Measurements from ENCODE around the gene OSBPL7.

Gene OSBPL7

DNA sequence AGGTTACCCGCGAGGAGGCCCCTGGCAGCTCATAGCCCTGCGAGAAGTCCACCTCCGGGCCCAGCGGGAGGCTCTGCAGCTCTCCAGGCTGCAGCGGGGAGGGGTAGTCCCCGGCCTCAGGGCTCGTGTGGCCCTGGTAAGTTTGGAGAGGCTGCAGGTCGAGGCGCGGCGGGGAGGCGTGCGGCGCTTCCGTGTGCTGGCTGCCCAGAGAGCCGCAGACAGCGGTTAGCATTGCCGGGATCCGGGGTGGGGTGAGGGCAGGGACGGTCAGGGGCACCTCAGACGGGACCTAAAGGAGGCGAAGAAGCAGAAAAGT is 26.6 kb upstream of the OSBPL7 start:
- no peak for DNase-seq (ENCODE audit: low read depth, low spot score)

DNA sequence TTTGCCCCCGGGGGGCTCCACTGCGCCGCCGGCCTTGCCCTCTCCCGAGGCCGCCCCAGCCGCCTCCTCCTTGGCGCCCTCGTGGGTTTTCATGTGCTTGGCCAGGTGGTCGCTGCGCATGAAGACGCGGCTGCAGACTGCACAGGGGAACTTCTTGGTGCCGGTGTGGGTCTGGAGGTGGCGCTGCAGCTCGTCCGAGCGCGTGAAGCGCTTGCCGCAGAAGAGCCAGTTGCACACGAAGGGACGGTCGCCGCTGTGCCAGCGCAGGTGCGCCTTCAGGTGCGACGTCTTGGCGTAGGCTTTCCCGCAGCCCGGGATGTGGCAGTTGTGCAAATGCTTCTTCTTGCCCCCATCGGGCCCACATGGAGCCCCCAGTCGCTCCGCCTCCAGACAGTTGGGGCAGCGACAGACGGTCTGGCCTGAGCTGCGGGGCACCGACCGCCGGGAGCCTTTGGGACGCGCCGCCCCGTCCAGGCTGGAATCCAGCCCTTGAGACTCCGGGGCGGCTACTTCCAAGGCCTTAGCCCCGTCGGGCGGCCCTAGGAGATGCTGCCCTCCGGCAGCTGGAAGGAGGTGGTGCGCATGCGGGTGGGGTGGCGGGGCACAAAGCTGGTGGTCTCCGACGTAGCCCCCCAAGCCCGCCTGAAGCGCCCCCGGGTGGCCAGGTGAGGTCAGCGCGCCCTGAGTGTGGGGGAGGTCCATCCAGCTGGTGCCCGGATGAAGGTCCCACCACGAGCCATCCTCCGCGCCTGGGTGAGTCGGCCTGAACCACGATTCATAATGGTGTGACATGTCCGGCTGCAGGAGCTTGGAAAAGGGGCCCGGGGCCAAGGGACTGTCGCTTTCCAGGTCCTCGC is 26.0 kb upstream of the OSBPL7 start:
- no peak for DNase-seq (ENCODE audit: low read depth, low spot score)

DNA sequence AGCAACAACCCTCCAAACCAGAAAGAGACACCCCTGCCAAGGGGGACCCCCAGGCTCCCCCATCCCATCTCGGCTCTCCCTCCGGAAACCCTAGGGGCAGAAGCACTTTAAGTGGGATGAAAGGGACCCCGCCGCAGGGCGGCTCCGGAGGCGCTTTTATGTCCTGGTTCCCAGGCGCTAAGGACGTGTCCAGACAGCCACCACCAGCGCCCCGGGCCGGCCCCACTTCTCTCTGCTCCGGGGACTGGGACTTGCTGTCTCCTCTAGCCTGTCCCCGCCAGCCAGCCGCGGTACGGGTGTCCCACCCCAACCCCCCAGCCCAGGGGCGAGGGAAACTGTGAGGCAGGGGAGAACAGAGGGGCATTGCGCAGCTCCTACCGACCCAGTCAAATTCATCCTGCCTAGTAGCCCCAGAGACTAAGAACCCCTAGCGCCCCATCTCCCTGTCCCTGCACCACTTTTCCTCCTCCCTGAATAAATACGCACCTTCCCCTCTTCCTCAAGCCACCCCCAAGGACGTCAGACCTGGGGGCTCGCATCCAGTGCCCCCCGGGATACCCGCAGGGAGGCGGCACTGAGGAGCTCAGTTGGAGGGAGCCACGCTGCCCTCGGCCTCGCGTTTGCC is 25.2 kb upstream of the OSBPL7 start:
- no peak for DNase-seq (ENCODE audit: low read depth, low spot score)

DNA sequence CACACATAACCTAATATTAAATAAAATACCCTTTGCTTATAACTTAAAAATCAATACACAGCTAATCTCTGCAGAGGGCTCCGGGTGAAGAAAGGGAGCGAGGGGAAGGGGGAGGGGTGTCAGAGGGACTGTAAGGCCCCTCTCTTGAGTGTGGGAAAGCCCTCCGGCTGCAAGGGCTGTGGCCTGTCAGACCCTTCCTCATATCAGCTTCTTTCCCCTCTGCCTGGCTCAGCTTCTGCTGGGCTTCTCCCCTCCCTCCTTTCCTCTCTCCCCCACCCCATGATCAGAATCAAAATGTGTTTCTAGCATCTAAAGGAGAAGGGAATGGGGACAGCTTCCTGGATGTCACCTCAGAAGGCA is 24.1 kb upstream of the OSBPL7 start:
- DNase-seq (ENCODE audit: low read depth, low spot score) = no peak

DNA sequence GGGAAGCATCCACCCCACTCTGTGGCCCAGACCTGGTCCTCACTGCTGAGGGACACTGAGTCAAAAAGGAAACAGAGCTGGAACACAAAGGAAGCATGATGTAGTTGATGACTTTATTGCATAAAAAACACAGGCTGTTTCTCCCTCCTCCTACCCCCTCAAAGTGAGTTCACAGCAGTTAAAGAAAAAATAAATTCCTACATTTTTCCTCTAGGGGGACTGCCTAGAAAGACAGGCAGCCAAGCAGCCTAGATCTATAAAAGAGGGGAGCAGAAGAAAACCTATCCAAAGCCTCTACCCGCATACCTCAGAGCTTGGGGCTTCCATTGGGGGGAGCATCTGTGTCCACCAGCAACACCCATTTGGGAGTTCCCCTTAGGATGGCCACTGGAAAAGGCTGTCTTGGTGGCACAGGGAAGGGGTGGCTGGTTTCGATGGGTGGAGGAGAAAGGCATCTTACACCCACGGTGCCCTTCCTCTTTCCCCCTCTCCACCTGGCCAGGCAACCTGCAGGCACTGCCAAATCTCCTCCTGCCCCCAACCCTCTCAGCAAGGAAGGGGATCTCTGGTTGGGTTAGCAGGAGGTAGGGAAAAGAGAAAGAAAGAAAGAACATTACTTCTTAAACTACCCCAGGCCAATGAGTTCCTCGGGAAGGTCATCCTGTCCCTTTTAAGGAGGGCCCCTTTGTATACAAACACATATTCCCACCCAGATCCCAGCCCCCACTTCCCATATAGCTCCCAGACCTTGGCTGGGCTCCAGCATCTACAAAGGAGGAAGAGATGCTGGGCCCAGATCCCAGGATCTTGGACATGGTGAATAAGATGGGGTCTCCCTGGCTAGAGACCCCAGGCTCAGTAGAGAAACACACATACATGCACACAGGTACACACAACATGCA is 23.5 kb upstream of the OSBPL7 start:
- DNase-seq (ENCODE audit: low read depth, low spot score) = no peak

DNA sequence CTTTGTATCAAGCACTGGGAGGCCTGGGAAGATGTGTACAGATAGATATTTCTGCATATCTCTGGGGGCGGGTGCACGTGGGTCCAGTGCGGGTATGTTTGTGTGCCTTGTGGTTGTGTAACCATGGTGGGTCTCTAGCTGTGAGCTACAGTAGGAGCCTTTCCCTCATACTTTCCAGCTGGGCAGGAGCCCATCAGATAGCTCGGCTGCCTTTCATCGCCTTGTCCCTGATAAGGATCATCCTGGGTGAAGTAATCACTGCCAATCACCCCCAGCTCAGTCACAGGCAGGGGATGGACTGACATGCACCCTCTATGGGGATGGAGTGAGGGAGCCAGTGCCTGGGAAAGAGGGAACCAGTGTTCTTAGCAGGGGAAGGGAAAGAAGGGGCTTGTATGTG is 22.6 kb upstream of the OSBPL7 start:
- no peak for DNase-seq (ENCODE audit: low read depth, low spot score)

DNA sequence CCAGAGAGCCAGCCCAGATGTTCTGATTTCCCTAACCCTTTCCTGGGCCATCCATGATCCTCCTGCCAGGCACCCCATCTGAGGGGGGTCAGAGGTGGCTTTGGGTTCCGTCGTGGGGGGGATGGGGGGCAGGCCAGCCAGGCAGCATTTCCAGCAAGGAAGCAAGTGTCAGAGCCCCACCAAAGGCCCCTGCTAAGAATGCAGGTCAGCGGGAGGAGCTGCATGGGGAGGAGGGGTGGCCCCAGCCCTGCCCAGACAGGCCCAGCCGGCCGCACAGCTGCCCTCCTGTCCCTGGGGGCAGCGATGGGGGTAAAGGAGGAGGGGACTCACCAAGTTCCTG is 21.8 kb upstream of the OSBPL7 start:
- no peak for DNase-seq (ENCODE audit: low read depth, low spot score)

DNA sequence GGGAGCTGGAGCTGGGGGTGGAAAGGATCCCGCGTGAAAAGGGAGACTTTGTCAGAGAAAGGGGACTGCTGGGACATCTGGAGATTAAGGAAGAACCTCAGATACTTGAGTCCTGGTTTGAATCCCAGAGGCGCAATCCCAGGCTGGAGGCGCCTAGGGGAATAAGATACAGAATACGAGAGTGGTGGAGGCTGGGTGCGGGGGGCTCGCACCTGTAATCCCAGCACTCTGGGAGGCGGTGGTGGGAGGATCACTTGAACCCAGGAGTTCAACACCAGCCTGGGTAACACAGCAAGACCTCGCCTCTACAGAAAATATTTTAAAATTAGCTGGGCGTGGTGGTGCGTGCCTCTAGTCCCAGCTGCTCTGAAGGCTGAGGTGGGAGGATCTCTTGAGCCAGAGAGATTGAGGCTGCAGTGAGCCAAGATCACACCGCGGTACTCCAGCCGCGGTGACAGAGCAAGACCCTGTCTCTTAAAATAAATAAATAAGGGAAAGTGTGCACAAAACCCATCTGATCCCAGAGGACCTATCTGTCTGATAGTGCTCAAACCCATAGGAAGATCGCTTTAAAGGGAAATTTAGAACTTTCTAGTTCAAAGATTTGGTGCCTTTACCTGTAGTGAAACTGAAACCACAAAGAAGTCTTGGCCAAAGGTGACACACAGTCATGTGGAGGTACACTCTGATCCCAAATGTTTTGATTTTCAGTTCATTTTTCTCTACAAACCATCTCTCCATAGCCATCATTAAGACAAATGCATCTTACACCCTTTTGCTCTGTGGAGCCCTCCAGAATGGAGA is 20.1 kb upstream of the OSBPL7 start:
- no peak for DNase-seq (ENCODE audit: low read depth, low spot score)

DNA sequence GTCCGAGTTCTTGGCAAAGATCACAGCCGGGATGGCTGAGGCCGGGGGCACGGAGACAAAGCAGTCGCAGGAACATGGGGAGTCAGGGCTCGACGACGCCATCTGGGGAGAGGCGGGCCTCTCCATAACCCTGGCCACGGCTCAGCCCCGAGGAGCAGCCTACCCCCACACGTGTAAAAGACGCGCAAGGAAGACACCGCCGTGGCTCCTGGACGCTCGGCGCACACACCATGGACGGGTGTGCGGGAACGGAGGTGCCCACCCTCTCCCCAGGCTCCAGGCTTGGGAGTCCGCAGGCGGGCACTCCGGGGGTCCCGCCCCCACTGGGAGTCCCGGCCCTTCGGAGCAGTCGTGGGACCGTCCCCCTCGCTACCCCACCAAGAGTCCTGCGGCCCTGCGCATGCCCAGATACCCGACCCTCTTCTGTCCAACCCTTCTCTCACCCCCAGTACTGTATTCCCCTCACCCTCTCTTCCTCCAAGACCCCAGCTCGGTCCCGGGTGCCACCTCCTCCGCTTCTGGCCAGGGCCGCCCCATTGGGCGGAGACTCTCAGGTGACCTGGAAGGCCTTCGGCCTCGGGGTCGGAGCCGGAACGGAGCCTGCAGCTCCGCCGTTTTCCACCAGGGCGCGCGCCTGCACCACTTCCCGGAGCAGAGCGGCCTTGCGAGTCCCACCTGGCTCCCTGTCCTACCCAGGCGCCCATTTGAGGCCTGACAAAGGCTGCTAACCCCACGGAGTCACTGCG is 19.3 kb upstream of the OSBPL7 start, which contains the start of gene SCRN2:
TSS of gene SCRN2 (minus strand) at position 532 of the 746 bp plus-strand sequence. CDS start at position 102, 430 bp downstream.
- peak; percentile 65 for DNase-seq (ENCODE audit: low read depth, low spot score)

DNA sequence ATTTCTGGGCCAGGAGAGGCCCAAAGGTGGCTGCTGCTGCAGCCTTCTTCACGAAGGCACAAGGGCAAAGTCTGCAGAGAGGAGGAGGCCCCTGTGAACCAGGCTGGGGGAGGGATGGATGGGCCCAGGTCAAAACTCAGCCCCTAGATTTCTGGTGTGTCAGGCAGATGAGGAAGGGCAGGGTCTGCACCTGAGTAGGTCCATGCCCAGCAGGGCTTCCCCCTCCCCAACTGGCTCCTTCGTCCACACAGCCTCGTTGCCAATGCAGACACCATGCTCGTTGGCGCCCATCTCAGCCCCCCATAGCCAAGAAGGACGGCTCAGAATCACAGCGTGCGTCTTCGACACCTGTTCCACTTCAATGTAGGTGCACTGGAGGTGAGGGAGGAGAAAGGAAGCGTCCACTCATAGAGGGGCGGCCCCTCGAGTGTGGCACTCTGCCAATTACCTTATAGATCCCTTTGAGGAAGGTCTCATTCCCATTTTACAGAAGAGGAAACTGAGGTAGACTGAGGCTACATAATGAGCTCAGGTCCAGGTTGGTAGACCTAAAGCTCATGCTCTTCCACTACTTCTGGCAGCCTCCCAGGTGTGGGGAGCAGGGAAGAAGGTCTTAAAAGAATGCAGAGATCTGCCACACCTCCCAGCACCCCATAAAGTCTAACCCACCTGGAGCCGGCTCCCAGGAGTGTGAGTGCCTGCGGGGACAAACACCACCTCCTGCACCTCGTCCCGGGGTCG is 18.6 kb upstream of the OSBPL7 start:
- DNase-seq (ENCODE audit: low read depth, low spot score) = no peak

DNA sequence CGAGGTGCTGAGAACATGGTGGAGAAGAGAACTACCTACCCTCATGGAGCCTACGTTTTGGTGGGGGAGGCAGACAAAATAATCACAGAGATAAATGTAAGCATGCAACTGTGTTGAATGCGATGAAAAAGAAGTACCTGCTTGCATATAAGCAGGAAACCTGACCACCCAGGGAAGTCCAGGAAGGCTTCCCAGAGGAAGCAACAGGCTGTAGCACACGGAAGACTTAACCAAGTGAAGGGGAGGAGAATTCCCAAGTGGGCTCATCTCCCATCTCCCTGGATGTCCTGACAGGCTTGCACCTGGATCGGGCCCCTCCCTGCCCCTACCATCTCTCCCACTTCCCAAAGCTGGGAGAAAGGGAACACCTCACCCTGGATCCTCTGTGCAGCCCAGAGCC is 17.5 kb upstream of the OSBPL7 start:
- DNase-seq (ENCODE audit: low read depth, low spot score) = no peak

DNA sequence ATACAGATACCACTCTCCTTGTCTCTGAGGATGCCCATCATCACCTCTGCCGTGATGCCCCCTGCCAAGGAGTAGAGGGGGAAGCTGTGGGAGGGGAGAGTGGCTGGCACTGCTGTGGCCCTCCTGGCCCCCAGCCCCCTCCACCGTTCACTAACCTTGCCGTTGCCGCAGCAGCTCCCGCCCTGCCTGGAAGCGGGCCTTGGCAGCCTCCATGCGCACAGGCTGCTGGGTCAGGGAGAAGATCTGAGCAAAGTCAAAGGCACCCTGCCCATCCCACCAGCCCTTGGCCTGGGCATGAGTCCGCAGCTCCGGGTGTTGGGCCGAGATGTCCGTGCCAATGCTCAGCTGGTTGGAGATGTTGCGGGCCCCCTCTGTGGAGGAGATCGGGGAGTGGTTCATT is 17.0 kb upstream of the OSBPL7 start:
- no peak for DNase-seq (ENCODE audit: low read depth, low spot score)

DNA sequence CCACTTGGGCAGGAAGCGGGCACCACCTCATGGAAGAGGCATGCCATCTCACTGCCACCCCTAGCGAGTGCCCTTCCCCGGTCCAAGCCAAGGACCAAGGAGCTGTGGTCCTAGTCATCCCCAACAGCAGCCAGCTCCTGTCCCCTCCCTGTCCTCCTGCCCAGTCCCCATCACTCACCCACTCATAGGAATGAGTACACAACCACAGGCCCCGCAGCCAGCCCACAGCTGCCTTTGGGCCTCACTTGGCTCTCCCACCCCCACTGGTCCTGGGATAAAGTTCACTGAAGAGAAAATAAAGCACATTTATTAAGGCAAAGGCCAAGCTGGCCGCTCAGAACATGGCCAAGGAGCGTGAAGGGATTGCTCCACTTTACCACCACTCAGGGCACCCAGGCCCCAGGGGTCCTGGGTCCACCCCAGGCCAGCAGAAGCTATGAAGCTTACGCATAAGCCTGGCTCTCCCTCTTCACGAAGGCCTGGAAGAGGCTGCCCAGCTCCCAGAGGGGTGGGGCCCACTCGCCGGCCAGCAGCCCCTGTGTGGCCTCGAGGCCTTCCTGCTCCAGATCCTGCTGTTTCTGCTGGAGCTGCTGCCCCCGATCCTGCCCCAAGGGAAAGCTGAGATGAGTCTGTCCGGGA is 15.9 kb upstream of the OSBPL7 start:
- no peak for DNase-seq (ENCODE audit: low read depth, low spot score)

DNA sequence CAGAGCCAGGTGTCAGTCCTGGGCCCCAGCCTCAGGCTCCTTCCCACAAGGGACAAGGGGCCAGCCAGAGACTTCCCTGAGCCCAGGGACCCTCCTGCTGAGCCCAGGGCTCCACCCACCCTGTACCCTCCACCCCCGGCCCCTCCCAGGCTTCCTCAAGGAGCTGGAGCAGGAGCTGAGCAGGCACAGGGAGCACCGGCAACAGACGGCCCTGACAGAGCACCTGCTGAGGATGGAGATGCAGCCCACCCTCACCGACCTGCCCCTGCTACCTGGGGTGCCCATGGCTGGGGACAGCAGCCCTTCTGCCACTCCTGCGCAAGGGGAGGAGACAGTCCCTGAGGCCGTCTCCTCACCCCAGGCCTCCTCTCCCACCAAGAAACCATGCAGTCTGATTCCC is 15.0 kb upstream of the OSBPL7 start:
- DNase-seq (ENCODE audit: low read depth, low spot score) = no peak

DNA sequence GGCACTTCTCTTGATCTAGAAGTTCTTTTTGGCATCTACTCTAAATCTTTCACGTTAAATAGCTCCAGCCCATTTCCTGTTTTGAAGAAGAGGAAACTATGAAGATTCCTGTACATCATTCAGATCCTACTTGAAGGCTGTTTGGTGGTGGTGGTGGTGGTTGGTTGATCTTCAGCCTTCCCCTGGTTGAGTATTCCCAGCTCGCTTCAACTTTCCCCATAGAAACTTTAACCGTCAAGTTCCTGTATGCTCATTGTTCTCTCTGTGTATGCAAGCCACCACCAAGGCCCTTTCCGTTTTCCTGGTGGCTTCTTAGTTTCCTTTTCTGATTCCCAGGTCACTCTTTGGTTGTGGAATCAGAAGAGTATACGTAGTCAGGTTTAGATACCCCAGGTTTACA is 13.2 kb upstream of the OSBPL7 start:
- DNase-seq (ENCODE audit: low read depth, low spot score) = no peak

DNA sequence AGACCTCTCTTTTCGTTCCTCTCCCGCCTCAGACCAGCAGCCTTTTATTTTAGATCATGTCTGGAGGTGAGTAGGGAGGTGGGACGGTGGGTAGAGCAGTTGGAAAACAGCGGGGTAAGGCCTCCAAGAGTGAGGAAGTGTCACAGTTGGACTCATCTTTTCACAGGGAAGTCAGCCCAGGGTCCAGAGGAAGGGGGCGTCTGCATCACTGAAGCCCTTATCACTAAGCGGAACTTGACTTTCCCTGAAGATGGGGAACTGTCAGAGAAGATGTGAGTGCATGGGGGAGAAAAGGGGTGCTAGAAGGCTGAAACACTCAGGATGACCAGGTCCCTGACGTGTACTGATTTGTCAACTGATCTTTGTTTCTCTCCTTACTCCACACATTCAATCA is 10.3 kb upstream of the OSBPL7 start:
- DNase-seq (ENCODE audit: low read depth, low spot score) = no peak

DNA sequence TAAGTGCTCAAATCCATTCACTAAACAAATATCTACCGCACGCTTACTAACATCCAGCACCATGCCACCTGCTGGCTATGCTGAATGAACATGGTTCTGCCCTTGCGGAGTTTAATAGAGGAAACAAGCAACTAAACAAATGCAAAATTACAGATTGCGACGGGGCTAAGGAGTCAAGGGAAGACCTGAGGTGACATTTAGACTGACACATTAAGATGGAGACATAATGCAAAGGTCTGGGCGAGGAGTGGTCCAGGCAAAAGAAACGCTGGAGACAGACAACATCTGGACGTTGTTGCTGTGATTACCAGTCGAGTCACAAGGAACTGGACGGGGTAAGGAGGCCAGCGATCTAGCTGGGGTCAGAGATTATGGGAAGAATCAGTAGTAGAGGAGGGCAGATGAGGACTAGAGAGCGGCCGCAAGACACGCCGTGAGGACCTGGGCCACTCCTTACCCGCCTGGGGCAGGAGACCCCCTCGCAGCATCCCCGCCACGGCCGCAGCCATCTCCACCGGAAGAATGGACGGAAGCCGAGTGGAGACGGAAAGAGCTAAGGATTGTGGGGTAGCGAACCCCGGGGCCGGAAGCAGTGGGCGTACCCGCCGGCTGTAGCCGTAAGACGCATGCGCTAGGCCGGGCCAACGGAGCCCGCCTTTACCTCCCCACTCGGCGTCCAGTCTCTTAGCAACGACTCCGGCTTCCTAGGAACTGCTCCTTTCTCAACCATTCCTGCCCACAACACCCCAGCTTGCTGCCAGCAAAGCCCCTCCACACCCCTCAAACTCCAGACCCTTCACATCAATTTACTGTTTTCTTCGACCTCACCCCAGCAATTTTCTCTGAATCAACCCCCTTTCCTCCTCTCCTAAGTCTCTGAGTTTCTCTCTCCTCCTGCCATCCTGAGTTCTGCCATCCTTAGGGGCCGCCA is 9.7 kb upstream of the OSBPL7 start, which contains the start of the genes LRRC46 and MRPL10:
TSS of gene LRRC46 (plus strand) at position 668 of the 931 bp plus-strand sequence. CDS start 320 bp downstream, outside the sequence.
TSS of gene MRPL10 (minus strand) at position 539 of the 931 bp plus-strand sequence. CDS start at position 509, 30 bp downstream.
- DNase-seq (ENCODE audit: low read depth, low spot score) = peak; percentile 81

DNA sequence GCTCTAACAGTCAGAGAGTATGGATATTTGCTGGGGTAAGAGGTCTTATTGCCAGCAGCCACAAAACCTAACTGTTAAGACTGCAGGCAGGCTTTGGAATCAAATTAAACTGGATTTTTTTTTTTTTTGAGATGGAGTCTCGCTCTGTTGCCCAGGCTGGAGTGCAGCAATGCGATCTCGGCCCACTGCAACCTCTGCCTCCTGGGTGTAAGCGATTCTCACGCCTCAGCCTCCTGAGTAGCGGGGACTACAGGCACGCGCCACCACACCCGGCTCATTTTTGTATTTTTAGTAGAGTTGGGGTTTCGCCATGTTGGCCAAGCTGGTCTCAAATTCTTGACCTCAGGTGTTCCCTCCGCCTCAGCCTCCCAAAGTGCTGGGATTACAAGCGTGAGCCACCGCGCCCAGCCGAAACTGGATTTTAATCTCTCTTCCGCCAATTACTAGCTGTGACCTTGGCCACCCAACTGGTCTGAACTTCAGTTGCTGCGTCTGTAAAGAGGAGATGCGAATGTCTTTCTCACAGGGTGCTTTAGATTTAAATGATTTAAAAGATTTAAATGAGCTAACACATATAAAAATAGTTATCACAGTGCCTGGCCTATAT is 8.9 kb upstream of the OSBPL7 start:
- DNase-seq (ENCODE audit: low read depth, low spot score) = no peak

Data from activated CD4-positive, CD25-positive, alpha-beta regulatory T cell treated with anti-CD3 and anti-CD28 coated beads, Interleukin-2, amount 50 U/mL, for 16 hours (primary cell).